Measurements from ENCODE around the gene CDCP1.

DNA sequence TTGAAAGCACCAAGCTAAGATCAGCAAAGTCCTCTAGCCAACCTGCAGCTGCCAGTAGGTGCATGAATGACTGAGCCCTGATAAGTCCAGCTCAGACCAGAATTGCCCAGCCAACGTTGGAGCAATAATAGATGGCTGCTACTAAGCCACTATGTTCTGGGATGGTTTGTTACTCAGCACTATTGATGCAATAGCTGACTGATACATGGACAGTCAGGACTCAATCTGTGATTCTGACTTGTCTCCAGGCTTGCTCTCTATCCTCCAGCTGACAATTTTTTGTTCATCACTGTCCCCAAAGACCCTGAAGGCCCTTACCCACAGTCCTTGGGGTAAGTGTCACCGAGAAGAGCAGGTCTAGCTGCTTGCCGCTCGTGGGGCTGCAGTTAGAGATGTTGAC, 55.3 kb downstream of the CDCP1 start:
- TF ChIP-seq, protein P1, sequence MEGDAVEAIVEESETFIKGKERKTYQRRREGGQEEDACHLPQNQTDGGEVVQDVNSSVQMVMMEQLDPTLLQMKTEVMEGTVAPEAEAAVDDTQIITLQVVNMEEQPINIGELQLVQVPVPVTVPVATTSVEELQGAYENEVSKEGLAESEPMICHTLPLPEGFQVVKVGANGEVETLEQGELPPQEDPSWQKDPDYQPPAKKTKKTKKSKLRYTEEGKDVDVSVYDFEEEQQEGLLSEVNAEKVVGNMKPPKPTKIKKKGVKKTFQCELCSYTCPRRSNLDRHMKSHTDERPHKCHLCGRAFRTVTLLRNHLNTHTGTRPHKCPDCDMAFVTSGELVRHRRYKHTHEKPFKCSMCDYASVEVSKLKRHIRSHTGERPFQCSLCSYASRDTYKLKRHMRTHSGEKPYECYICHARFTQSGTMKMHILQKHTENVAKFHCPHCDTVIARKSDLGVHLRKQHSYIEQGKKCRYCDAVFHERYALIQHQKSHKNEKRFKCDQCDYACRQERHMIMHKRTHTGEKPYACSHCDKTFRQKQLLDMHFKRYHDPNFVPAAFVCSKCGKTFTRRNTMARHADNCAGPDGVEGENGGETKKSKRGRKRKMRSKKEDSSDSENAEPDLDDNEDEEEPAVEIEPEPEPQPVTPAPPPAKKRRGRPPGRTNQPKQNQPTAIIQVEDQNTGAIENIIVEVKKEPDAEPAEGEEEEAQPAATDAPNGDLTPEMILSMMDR (IDR thresholded peaks at IDR 0.05): no peak
- TF ChIP-seq EP300 (IDR thresholded peaks at IDR 0.05) (no peak), POLR2A (IDR thresholded peaks at IDR 0.05) (no peak)

All from stomach (tissue), 4 donors.